Loucy (cell line): ENCODE data around the gene PRKAG3.

Experiments used
- CTCF ChIP-seq: fragments of 200-600 bp; sonication (generic); conservative IDR thresholded peaks from 2 replicates; pipeline ENCODE4 v1.5.1; 2014; ENCODE audit warnings: mild to moderate bottlenecking, antibody characterized with exemption, low read length
- EZH2phosphoT487 ChIP-seq: fragments of 200-600 bp; IDR thresholded peaks from 2 replicates; pipeline ENCODE4 v1.6.1; 2018; ENCODE audit warnings: antibody characterized with exemption, mild to moderate bottlenecking, moderate library complexity, borderline replicate concordance

DNA sequence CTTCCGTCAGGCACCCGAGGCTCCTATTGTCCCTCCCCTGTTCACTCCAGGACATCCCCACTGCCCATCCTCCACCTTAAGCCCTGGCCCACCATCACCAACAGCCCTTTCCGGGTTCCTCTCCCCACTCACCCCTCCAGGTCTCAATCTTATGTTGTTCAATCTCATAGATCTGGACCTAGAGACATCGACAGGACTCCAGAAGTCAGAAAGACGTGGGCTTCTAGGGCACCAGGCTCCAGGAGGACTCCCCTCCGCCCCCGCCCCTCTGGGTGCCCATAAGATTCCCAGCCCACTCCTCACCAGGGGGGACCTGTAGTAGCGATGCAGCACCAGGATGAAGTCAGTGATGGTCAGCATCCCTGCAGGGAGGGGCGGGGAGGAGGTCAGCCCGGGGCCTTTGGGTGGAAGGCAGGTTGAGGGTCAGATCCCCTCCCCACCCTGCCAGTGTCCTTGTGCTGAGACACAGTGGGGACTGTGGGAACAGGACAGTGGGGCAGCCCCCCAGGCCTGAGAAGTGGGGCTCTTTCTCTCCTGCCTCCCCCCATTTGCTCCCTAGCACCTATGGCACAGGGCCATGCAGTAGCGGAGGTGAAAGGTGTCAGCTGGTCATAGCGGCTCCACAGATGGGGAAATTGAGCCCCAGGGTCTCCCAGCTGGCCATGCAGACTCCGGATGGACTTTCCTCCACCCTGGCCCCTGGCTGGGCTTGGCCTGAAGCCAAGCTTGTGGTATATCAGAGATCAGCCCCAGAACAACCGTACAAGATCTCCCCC, 3.7 kb downstream of the PRKAG3 start:
- TF ChIP-seq CTCF (no peak), EZH2phosphoT487 (no peak)
